ENCODE measurements around the gene MKRN2. TPM values are rescaled to one million over a fixed set of nuclear protein-coding genes. Genes with fewer than 3 reads are reported as not detected.

The MKRN2 gene
- 10 to 100 TPM; 17.2 to 35.5 (median 23.6) TPM for total RNA-seq
- polyA plus RNA-seq, result 10 to 100 TPM; 17.5 to 21.2 (median 18.6) TPM
- long read RNA-seq, donor 1, transcript MKRN2-201 (8 exons, 2,848 nt), result major isoform, 14 of 17 reads
- long read RNA-seq, donor 1, partial matches to known transcripts, result 2 of 17 reads
- long read RNA-seq, donor 1, other reads (novel, unspliced or antisense), result 0 of 17 reads
- long read RNA-seq, donor 2, transcript MKRN2-201 (8 exons, 2,848 nt), result major isoform, 41 of 56 reads
- long read RNA-seq, donor 2, partial matches to known transcripts, result 8 of 56 reads
- long read RNA-seq, donor 2, other reads (novel, unspliced or antisense), result 7 of 56 reads

GRCh38 chr3:12556690-12557472, at the start of gene MKRN2:
MKRN2 (plus strand) TSS chr3:12557087; CDS start chr3:12557151, 64 bp downstream.
- intact Hi-C loops (cut with DNase I), result no loop called here
- 0% methylated on average over 66 to 77 of the region's 77 CpGs for WGBS, 3 donors
- Histone ChIP-seq H3K4me1 (peaks cover 47% of the 10 kb centered on the region), H3K27ac (peak within 1 kb of the TSS; percentile 99), H3K27me3 (ENCODE audit: insufficient read depth in 3 of 3, low read length in 2 of 3) (peaks cover 0 to 16% (median 5%) of the 10 kb centered on the region in 3 donors), H3K9me3 (no peaks in the 10 kb centered on the region), H3K36me3 (ENCODE audit: insufficient read depth in 1 of 2, low read depth in 1 of 2) (no peaks in the 10 kb centered on the region), H3K4me3 (peak within 1 kb of the TSS; percentile 92)
- peak; percentile 93 to 97 (median 94) for ATAC-seq
- TF ChIP-seq CTCF (IDR thresholded peaks at IDR 0.05), result no peak
- DNase-seq, result peak; percentile 87 to 94

- Histone ChIP-seq H3K4me3 (no peak overlapping the region), H3K36me3 (ENCODE audit: insufficient read depth in 1 of 2, low read depth in 1 of 2) (peaks cover 0 to 61% of the 10 kb centered on the region in 2 donors), H3K9me3 (no peaks in the 10 kb centered on the region), H3K27ac (peak overlapping the region; percentile 38), H3K4me1 (peaks cover 10% of the 10 kb centered on the region), H3K27me3 (ENCODE audit: insufficient read depth in 3 of 3, low read length in 2 of 3) (no peaks in the 10 kb centered on the region)
- peak; percentile 40 to 60 for DNase-seq
- intact Hi-C loops (cut with DNase I), result no loop called here
- WGBS, 3 donors, result 63 to 73% (median 65%) methylated on average over 8 of the region's 8 CpGs
- TF ChIP-seq CTCF (IDR thresholded peaks at IDR 0.05), result no peak
- peak; percentile 53 to 84 (median 78) for ATAC-seq
Observed at GRCh38 chr3:12507591-12508281, 49.2 kb upstream of the MKRN2 start.

GRCh38 chr3:12508291-12508700, 48.6 kb upstream of the MKRN2 start:
- 38 to 62% (median 42%) methylated on average over 5 of the region's 5 CpGs for whole genome bisulfite sequencing, 3 donors
- peak in 1 of 2 donors; percentile 21 for DNase-seq
- ATAC-seq, result peak; percentile 30 to 93 (median 82)
- intact Hi-C loops (cut with DNase I), result no loop called here
- Histone ChIP-seq H3K36me3 (ENCODE audit: insufficient read depth in 1 of 2, low read depth in 1 of 2) (peaks cover 0 to 56% of the 10 kb centered on the region in 2 donors), H3K9me3 (no peaks in the 10 kb centered on the region), H3K27ac (peak overlapping the region; percentile 38), H3K4me1 (peaks cover 10% of the 10 kb centered on the region), H3K27me3 (ENCODE audit: insufficient read depth in 3 of 3, low read length in 2 of 3) (no peaks in the 10 kb centered on the region), H3K4me3 (no peak overlapping the region)
- no peak for TF ChIP-seq CTCF (IDR thresholded peaks at IDR 0.05)

GRCh38 chr3:12509466-12509865, 47.4 kb upstream of the MKRN2 start:
- TF ChIP-seq CTCF (IDR thresholded peaks at IDR 0.05), result no peak
- 58 to 66% (median 65%) methylated on average over 3 of the region's 3 CpGs for WGBS, 3 donors
- peaks cover 22% of the 10 kb centered on the region for H3K4me1 ChIP-seq
- ATAC-seq (no peak), DNase-seq (no peak)
- no peaks in the 10 kb centered on the region for H3K27me3 ChIP-seq (ENCODE audit: insufficient read depth in 3 of 3, low read length in 2 of 3)
- H3K36me3 ChIP-seq (ENCODE audit: insufficient read depth in 1 of 2, low read depth in 1 of 2), result peaks cover 0 to 44% of the 10 kb centered on the region in 2 donors
- H3K27ac ChIP-seq, result no peak overlapping the region
- no peak overlapping the region for H3K4me3 ChIP-seq
- intact Hi-C loops (cut with DNase I), result no loop called here
- no peaks in the 10 kb centered on the region for H3K9me3 ChIP-seq
